Middle frontal gyrus (tissue), 1 donor: Measurements from ENCODE around the gene KLF3.

Experiments used
- DNase-seq: peaks from one replicate; pipeline ENCODE4 v3.0.0-alpha.2; 2015; ENCODE audit warnings: low spot score; ENCODE audit errors: extremely low spot score

KLF3 gene

GRCh38 chr4:38738940-38739803 is 75.2 kb downstream of the KLF3 start:
- DNase-seq = no peak

- no peak for DNase-seq
Observed at GRCh38 chr4:38740303-38740702, 76.3 kb downstream of the KLF3 start.

GRCh38 chr4:38743866-38744265 is 79.9 kb downstream of the KLF3 start:
- no peak for DNase-seq

- no peak for DNase-seq
Observed at GRCh38 chr4:38745881-38746280, 81.9 kb downstream of the KLF3 start.

- no peak for DNase-seq
Observed at GRCh38 chr4:38747629-38748028, 83.6 kb downstream of the KLF3 start.

GRCh38 chr4:38749336-38749735 is 85.3 kb downstream of the KLF3 start:
- no peak for DNase-seq
